Medulla oblongata (tissue), 1 donor: ENCODE data around the gene SLC22A16.
A peak's percentile ranks its signal among the peaks of the same experiment; 100 is the strongest.

ENCODE experiments used
- DNase-seq: peaks from one replicate; pipeline ENCODE4 v3.0.0-alpha.2; 2015; ENCODE audit errors: extremely low spot score

SLC22A16 gene

DNA sequence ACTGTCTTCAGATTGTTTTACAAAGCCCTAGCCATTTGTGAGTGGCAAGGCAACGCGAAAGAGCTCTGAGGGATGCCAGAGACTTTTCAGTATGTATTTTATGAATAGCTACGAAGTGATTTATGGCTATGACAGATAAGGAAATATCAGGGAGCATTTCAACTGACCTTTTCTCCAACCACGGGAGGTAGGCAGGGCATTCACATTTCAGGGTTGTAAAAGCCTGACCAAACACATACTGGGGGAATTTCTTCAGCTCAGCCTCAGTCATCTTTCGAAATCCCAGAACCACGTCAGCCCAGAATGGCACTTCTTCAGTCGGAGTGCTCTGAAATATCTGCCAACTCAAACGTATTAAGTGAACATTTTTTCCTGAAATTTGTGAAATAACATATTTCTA is 71.8 kb downstream of the SLC22A16 start:
- DNase-seq: no peak

DNA sequence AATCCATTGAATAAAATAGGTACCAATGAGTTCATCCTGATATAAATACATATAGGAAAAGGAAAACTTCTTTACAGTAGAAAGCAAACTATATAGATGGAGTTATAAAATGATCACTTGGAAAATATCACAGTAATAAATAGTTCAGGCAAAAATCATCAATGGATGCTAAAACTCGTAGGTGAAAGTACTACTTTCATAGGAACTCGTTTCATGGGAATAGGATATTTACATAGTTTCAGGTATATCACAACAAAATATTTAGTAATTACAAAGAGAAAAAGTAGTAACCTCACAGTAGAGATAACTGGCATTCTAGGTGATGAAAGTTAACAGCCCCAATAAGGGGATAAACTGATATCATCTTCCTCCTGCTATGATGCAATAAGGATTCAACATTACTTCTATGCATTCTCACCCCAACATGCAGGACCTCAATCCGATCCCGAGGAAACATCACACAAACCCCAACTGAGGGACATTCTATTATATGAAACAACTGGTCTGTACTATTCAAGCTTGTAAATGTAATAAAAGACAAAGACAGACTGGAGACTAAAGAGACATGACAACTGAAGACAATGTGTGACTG is 74.7 kb downstream of the SLC22A16 start:
- no peak for DNase-seq

DNA sequence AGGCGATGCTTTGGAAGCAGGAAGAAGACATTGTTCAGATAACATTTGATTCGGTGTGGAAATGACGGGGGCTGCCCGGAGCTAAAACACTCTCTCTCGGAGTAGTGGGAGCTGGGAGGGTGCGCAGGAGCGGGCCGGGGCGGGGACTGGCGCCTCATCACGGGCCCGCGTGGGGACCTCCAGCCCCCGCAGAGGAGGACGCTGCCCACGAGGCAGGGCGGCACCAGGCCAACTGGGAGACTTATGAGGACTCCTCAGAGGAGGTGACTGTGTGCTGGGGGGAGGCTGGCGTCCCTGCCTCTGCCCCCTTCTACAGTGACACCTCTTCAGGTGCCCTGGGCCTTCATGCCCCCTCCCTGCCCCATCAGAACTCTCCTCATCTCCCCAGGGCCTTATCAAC is 76.2 kb downstream of the SLC22A16 start:
- no peak for DNase-seq

DNA sequence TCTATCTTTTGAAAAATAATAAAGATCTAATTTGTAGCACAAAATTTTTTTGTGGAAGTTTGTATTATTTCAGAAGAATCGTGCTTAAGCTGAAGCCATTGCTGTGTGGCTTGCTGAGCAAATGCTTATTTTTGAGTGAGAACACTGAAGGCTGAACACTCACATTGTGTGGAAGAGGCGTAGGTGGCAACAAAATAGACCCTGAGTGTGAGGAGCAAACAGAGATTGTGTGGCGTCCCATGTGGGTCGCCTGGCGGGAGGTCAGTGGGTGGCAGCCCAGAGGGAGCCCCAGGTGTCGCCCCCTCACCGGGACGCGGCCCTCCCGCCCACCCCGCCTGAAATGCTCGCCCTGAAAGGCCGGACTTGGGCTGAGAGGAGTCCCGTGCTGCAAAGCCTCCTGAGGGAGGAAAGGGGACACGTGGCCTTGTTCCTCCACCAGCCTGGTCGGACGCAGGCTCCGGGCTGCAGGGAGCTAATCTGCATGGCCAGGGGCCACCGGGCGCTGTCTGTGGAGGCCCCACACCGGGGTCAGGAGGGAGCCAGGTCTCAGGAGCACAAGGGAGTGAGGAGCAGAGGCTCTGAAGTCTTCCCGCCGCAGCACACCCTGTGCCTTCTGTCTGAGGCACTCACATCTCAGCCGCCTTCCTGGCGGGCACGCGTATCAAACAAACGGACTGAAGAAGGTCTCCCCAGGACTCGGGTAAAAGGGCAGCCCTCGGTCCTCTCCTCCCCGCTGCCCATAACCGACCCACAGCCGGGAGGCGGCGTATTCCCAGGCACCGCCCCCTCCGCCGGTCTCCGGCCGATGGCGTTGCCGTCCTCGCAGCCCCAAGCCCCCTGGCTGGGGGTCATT is 77.0 kb downstream of the SLC22A16 start:
- DNase-seq: no peak

DNA sequence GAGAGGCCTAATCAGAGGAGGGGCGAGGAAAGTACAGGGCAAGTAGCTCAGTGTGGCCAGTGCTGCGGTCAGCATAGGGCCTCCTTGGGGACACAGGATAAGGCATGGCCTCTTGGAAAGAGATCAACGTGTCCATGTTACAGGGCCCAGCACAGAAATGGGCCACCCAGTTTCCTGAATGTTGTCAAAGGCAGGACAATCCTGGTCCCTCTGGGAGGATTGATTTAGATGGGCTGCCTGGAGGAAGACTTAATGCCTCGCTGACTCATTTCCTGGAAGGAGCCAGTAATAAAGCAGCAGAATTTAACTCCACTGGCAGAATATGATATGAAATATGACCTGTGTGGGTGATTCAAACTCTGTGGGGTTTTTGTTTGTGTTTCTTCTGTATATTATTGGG is 77.6 kb downstream of the SLC22A16 start:
- no peak for DNase-seq

DNA sequence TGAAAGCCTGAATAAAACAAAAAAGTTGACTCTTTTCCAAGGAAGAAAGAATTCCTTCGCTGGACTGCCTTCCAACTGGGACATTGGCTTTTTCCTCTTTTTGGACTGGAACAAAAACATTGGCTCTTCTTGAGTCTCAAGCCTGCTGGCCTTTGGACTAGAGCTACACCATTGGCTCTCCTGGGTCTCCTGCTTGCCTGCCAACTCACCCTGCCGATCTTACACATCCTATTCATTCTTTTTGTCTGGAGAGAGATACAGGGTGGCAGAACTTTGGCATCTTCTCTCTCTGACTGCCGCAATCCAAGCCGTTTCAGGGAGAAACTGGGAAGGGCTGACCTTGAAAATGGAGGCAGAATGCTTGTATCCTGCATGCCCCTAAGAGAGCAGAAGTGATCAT is 81.2 kb downstream of the SLC22A16 start:
- DNase-seq: peak; percentile 73

DNA sequence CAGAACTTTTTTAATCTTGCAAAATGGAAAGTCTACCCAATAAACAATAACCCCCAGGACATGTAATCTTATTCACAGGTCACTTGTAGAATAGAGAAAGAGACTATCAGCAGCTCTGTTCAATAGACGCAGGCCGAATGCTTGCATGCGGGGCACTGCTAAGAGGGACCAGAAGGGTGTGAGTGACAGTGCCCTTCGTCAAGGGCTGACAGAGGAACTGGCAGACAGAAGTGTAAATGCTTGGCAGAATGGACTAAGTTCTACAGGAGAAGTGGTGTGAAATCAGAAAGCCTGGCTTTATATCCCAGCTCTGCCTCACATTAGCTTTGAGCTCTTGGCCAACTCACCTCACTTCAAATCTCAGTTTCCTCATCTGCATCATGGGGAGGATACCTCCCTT is 82.0 kb downstream of the SLC22A16 start:
- DNase-seq: no peak

DNA sequence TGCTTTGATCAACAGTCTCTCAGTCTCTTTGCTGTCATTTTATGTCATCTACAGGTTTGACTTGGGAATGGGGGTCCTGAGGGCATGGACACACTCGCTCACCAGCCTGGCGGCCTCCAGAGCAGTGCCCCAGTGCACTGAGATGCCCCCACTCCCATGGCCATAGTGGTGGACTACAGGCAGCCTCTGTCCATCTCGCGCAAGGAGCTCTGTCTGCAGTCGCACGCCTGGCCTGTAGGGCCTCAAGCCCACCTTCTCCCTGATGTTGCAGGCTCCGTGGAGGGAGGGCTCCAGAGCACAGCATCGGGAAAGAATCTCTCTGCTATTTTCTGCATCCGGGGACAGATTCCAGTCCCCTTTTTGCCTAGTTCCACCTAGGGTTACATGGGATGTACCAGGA is 83.7 kb downstream of the SLC22A16 start:
- no peak for DNase-seq

DNA sequence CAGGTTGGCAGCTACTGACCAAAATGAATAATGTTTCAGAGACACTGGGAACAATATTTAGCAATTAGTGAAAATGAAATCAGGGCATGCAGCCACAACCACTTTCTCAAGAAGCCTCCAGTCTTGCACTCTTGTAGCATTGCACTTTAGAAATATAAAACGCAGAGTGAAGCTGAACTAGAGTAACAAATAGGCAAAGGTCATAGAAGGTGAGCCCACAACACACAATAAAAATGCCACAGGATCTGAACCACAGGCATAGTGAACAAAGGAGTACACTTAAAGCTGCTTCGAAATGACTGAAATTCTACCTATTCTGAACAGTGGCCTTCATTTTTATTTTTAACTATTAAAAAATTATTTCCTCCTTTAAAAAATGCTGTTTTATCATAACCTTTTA is 86.0 kb downstream of the SLC22A16 start:
- DNase-seq: no peak

DNA sequence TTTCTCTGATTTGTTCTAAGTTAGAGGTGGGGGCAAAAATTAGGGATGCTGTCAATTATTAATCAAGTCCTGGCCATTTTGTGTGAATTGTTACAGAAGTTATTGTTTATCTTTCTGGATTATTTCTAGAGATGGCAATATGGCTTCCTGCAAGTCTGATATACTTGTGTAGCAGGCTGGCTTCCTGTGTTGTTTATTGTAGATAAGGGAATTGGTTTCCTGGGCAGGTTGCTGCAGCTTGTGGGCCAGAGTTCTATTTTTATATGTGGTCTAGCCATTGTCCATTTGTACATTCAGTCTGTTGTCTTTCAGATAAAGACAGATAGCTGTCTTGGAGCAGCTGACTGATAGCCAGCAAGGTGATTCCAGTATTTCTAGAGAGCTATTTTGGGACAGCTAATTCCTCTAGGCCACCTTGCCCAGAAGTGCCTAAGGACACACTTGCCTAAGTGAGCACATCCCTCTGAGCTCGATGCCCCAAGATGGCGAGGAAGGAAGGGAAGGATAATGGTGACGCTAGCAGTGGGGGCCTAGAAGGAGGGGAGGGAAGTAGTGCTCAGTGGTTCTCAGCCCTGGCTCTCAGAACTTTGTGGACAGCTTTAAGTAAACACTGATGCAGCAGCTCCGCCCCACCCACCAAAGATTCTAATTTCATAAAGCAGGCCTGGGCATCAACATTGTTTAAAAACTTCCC is 86.6 kb downstream of the SLC22A16 start:
- DNase-seq: no peak

DNA sequence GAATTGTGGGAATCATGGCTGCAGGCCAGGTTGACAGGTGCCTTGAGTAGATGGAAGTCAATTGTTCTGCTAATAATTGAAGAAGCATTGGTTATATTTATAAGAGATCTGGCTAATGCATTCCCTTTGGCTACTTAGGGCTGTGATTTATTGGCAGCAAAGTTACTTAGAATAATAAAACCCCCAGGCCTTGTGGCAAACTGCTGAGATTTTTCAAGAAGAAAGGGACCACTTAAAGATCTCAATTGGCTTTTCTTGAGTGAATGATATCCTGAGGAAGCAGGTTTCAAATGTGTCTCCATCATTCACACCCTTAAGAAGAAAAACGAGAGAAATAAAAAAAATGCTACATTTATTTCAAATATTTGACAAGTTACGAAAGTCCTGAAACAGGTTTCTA is 88.4 kb downstream of the SLC22A16 start:
- no peak for DNase-seq

DNA sequence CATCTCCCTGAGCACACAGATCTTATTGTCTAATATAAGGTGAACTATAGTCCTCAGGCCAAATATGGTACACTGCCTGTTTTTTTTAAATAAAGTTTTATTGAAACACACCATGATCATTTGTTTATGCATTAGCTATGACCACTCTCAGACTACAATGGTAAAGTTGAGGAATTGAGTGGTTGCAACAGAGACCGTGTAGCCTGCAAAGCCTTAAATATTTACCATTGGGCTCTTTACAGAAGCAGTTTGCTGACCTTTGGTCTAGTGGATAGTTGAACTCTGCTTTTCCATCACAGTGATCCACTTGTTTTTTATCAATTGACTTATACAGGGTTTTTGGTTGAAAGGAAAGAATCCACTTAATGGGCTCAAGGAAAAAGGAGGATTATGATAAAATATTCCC is 91.0 kb downstream of the SLC22A16 start:
- no peak for DNase-seq

DNA sequence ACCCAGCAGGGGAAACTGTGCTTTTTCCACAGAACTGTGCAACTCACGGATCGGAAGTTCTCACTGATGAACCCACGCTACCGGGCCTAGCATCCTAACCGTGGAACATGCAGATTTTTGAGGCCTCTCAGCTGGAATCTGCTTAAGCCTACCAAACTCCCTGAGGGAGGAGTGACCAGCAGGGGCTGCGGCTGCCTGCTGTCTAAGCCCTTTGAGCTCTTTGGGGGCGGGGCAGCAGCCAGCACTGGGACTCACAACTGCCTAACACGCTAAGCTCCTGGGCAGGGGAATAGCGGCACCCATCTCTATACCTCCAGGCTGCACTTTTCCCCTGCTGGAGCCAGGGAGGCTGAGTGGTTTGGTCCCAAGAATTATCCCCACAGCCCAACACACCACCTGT is 97.9 kb downstream of the SLC22A16 start:
- DNase-seq: no peak
